GM10266 (cell line): ENCODE data around the gene MAPK8IP1.

Source experiments
- DNase-seq: peaks from one replicate; pipeline ENCODE4 v3.0.0; 2012; ENCODE audit errors: extremely low spot score
- TF ChIP-seq, protein P1 (sequence below): IDR thresholded peaks from 2 replicates; pipeline ENCODE4 v1.5.1; 2012; ENCODE audit warnings: mild to moderate bottlenecking, low read depth; ENCODE audit not compliant: control insufficient read depth, insufficient read depth; ENCODE audit errors: missing control alignments

Gene MAPK8IP1

DNA sequence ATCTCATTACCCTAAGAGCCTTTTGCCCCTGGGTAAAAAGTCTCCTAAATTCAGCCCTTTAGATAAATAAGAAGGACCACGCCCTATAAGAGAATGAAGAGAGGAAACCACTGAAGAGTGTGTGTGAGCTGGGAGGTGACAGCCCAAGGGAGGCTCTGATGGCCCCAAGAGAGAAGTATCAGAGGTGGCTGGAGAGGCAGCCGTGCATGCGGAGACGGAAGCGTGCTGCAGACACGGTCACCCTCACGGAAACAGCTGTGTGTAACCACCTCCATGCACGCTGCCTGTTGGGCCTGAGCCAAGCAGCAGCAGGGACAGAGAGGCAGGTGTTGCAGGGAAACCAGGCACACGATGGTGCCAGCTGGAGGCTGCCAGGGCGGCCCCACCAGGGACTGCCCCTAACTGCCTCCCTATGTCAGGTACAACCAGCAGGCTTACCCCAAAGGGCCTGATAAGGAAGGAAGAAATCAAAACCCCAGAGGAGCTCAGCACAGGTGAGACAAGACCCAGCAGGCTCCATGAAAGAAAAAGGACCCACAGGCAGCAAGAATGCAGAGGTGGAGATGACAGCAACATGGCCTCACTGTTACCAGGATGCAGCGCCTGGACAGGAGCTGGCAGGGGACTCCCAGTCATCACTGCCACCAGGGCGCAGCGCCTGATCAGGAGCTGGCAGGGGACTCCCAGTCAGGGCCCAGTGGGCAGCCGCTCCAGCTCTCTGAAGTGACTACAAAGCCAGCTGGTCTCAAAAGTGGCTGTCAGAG lies 44.8 kb downstream of the MAPK8IP1 start:
- TF ChIP-seq, protein P1, sequence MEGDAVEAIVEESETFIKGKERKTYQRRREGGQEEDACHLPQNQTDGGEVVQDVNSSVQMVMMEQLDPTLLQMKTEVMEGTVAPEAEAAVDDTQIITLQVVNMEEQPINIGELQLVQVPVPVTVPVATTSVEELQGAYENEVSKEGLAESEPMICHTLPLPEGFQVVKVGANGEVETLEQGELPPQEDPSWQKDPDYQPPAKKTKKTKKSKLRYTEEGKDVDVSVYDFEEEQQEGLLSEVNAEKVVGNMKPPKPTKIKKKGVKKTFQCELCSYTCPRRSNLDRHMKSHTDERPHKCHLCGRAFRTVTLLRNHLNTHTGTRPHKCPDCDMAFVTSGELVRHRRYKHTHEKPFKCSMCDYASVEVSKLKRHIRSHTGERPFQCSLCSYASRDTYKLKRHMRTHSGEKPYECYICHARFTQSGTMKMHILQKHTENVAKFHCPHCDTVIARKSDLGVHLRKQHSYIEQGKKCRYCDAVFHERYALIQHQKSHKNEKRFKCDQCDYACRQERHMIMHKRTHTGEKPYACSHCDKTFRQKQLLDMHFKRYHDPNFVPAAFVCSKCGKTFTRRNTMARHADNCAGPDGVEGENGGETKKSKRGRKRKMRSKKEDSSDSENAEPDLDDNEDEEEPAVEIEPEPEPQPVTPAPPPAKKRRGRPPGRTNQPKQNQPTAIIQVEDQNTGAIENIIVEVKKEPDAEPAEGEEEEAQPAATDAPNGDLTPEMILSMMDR, result no peak
- DNase-seq, result peak; percentile 88

DNA sequence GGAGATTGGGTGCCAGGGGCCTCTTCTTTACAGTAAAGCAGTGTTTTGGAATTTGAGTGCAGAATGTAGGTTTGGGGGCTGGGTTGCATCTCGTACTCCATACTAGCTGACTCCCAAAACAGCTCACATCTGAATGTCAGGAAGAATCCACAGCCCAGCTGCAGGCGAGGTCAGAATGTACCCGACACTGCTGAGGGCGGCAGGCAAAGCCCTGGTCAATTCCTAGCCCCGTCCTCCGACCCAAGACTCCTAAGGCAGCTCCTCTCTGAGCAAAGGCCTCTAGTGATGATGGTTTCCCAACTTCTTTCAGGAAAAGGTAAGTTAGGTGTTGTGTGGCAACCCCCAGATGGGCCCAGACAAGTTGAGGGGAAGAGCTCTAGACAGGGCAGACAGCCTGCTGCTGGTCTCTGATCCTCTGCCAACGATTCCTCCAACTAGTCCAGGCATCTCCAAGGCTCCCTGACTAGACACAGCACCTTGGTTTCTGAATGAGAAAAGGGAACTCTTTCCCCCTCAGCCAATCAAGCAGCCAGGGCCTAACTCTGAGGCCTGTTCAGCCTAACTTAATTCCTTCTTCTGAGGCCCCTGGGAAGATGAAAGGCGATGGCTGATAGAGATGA lies 45.6 kb downstream of the MAPK8IP1 start:
- TF ChIP-seq, protein P1, result no peak
- no peak for DNase-seq

DNA sequence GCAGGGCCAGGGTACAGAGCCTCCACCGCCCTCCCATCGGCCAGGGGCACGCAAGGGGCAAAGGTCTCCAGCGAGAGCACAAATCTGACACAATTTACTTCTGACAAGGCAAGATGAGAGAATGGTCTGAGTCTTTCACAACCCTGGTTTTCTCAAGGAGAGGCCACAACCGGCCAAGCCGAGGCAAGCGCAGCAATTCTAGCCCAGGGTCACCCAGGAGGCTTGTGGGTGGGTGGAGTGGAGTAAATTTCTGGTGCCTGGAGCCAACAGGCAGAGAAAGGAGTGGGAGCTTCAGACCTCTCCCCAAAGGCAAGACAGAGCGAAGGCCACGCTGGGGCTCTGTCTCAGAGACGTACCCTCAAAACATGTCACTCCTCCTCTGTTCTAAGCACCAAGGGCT lies 46.3 kb downstream of the MAPK8IP1 start:
- no peak for DNase-seq
- TF ChIP-seq, protein P1, result no peak

DNA sequence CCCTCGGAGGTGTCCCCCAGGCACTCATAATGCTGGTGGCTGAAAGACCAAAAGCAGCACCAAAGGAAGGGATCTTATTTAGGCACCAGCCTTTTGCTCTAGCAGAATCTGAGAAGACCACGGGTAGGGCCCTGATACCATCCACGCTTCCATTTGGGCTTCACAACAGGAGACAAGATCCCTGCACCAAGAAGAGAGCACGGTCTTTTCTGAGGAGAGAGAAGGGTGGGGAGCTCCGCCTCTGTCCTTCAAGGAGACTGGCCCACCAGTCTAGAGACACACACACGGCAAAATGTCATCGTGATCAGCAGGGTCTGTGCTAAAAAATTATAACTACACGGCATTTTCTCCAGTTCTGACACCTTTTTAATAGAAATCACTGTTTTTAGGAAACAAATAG lies 46.8 kb downstream of the MAPK8IP1 start:
- TF ChIP-seq, protein P1, result no peak
- DNase-seq, result no peak

DNA sequence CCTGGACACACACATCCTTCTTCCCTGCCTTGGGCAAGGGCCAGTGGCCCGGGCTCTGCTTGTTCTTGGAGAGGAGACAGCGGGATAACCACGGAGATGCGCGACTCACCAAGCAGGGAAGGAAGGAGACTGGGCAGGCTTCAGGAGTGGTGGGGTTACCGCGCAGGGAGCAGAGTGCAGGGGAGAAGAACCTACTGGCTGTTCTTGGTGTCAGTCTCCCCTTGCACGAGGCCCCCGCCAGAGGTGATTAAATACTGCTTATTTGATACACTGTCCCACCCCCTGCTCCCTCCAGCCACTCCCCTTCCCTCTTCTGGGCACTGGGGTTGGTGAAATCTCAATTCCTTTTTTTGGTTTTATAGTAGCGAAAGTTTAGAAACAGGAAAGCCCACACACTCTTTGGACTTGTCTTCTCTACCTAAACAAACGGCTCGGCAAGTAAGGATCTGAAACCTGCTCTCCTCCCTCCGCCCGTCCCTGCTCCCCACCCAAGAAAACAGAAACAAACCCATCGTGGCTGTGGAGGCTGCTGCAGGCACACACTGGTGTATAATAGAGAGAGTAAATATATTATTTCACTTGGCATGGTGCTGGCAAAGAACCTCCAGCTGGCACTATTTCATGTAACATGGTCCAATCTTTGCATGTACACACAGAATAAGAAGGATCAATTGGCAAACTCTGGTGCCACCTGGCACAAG lies 47.8 kb downstream of the MAPK8IP1 start:
- no peak for DNase-seq
- TF ChIP-seq, protein P1, result no peak

DNA sequence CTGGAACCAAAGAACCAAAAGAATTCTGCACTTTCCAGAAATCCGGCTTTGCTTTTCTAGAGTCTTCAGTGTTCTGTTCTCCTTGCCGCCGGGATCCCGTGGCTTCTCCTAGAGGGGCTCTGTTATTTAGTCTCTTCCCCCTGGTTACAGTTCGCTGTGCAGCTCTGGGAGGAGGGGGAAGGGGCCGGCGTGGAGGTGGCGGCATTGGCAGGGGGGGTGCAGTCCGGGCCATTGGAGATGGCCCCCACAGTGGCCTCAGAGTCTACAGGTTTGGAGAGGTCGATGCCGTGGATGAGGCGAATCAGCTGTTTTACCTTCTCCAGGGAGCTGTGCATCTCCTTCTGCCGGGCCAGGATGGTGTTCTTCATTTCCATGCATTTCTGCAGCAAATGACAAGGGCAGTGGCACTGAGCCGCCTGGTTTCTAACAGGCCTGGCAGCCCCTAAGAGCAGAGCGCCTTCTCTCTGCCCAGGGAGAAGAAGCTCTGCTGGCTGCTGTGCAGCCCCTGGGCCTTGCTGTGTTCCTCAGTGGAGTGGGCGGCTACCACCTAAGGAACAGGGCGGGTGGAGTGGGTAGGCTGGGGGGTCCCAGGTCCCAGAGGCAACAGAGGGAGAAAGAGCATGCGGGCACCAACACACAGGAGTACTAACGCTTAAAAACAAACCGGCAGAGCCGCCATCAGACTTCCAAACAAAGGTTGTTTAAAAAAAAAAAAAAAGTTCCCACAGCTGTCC lies 48.6 kb downstream of the MAPK8IP1 start:
- no peak for DNase-seq
- TF ChIP-seq, protein P1, result no peak
